Hepatocyte (in vitro differentiated cells): ENCODE measurements around the gene STX8.

ENCODE experiments used
- EZH2 ChIP-seq: fragments of 200-600 bp; sonication (generic); IDR thresholded peaks from 2 replicates; pipeline ENCODE4 v1.6.1; 2016; ENCODE audit warnings: antibody characterized with exemption, mild to moderate bottlenecking, borderline replicate concordance
- EZH2phosphoT487 ChIP-seq: fragments of 200-600 bp; sonication (generic); IDR thresholded peaks from one replicate; pipeline ENCODE4 v1.6.1; 2018; ENCODE audit warnings: antibody characterized with exemption, mild to moderate bottlenecking, low read depth, moderate library complexity; ENCODE audit not compliant: unreplicated experiment, severe bottlenecking
- TF ChIP-seq, protein P1 (sequence below): fragments of 200-600 bp; sonication (generic); IDR thresholded peaks from 2 replicates; pipeline ENCODE4 v1.5.1; 2016; ENCODE audit warnings: antibody characterized with exemption, mild to moderate bottlenecking; ENCODE audit not compliant: poor library complexity

DNA sequence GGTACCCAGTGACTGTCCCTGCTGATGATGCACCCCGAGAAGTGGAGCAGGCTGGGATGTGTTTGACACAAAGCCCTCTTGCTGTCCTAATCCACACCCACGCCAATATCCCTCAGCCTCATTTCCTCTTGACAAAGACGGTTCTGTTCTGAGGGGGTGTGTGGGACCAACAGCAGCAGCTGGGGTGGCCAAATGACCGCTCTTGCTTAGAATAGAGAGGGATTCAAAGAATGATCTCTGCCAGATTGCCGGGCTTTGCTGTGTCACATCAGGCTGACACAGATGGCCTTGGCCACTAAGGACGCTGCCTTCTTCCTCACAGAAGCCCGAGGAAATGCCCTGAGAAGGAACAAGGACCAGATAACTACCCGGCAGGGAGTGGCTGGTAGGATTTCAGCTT lies 303.6 kb downstream of the STX8 start:
- TF ChIP-seq, protein P1, sequence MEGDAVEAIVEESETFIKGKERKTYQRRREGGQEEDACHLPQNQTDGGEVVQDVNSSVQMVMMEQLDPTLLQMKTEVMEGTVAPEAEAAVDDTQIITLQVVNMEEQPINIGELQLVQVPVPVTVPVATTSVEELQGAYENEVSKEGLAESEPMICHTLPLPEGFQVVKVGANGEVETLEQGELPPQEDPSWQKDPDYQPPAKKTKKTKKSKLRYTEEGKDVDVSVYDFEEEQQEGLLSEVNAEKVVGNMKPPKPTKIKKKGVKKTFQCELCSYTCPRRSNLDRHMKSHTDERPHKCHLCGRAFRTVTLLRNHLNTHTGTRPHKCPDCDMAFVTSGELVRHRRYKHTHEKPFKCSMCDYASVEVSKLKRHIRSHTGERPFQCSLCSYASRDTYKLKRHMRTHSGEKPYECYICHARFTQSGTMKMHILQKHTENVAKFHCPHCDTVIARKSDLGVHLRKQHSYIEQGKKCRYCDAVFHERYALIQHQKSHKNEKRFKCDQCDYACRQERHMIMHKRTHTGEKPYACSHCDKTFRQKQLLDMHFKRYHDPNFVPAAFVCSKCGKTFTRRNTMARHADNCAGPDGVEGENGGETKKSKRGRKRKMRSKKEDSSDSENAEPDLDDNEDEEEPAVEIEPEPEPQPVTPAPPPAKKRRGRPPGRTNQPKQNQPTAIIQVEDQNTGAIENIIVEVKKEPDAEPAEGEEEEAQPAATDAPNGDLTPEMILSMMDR, result no peak
- TF ChIP-seq EZH2phosphoT487 (no peak), EZH2 (no peak)
